GM18511 (cell line): ENCODE measurements around the gene ADAP1.

ENCODE experiments used
- ATAC-seq: cut with Tn5 transposase; IDR thresholded peaks from one replicate; pipeline ENCODE4 v1.9.1; 2021; ENCODE audit warnings: mild to moderate bottlenecking, moderate library complexity; ENCODE audit not compliant: unreplicated experiment

Gene ADAP1

GRCh38 chr7:988963-989529 is 34.6 kb upstream of the ADAP1 start:
- ATAC-seq = no peak

GRCh38 chr7:988426-988911 is 34.0 kb upstream of the ADAP1 start:
- no peak for ATAC-seq

- no peak for ATAC-seq
Measured at GRCh38 chr7:987909-988308, 33.4 kb upstream of the ADAP1 start.

GRCh38 chr7:986766-987751 is 32.6 kb upstream of the ADAP1 start:
- ATAC-seq = no peak

- ATAC-seq = no peak
Measured at GRCh38 chr7:985915-986741, 31.6 kb upstream of the ADAP1 start.

GRCh38 chr7:985127-985416 is 30.6 kb upstream of the ADAP1 start:
- ATAC-seq = no peak

GRCh38 chr7:984361-985126 is 30.1 kb upstream of the ADAP1 start:
- ATAC-seq = no peak

DNA sequence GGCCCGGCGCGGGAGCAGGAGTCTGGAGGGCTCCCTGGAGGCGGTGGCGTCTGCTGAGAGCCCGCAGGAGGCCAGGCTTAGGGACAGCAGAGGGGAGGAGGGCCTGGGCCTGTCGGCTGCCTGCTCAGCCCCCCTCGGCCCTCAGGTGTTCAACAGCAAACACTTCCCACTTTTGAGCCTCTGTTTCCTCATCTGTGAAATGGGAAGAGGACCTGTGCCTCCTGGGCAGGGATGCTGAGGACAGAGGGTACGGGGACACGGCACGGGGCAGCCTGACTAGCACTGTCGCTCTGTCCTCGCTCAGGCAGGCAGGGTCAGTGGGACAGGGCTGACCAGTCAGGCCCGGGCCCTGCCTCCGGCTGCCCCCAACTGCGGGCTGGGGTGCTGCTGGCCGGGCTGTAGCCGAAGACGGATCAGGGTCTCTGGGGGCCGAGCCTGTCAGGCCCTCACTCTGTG is 29.2 kb upstream of the ADAP1 start:
- no peak for ATAC-seq

GRCh38 chr7:983004-983615 is 28.6 kb upstream of the ADAP1 start, which contains the start of gene CYP2W1:
Gene CYP2W1 (plus strand): TSS chr7:983181. CDS start chr7:983212, 31 bp downstream.
- no peak for ATAC-seq

- ATAC-seq = no peak
Measured at GRCh38 chr7:982511-983003, 28.1 kb upstream of the ADAP1 start.

DNA sequence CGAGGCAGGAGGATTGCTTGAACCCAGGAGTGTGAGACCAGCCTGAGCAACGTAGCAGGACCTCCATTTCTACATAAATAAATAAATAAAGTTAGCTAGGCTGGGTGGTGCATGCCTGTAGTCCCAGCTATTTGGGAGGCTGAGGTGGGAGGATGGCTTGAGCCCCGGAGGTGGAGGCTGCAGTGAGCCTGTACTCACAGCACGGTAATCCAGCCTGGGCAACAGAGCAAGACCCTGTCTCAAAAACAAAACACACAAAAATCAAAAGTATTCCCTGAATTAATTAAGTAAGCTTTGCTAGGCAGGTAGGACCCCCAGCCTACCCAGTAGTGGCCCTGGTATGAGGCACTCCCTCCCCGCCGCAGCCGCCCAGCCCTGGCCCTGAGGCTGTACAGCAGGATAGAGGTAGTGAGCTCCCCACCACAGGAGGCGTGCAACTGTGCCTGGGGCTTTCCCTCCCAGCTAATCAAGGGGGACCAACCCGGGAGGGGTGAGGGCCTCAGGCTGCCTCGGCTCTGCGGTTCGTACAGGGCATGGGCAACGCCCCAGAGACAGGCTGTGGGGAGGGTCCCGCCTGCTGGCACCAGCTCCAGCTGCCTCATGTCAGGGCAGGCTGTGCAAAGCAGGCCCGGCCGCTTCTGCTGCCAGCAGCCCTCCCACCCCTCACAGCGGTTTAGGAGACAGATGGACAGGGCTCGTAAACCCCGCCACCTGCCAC is 27.5 kb upstream of the ADAP1 start:
- ATAC-seq = no peak

- ATAC-seq = peak; percentile 39
Measured at GRCh38 chr7:979886-980571, 25.5 kb upstream of the ADAP1 start.

DNA sequence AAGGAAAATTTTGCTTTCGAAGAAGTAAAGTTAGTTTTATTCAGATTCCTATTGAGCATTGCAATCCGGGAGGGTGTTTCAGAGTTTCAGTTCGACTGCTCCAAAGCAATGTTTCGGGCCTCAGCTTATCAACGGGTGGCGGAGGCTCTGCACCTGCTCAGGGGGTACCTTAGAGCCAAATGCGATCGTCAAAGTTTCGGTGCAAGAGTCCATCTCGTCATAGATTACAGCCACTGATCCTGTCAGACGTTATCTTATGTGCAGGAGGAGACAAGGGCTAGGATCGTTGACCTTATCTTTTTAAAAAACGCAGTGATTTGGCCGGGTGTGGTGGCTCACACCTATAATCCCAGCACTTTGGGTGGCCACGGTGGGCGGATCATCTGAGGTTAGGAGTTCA is 24.7 kb upstream of the ADAP1 start:
- no peak for ATAC-seq

DNA sequence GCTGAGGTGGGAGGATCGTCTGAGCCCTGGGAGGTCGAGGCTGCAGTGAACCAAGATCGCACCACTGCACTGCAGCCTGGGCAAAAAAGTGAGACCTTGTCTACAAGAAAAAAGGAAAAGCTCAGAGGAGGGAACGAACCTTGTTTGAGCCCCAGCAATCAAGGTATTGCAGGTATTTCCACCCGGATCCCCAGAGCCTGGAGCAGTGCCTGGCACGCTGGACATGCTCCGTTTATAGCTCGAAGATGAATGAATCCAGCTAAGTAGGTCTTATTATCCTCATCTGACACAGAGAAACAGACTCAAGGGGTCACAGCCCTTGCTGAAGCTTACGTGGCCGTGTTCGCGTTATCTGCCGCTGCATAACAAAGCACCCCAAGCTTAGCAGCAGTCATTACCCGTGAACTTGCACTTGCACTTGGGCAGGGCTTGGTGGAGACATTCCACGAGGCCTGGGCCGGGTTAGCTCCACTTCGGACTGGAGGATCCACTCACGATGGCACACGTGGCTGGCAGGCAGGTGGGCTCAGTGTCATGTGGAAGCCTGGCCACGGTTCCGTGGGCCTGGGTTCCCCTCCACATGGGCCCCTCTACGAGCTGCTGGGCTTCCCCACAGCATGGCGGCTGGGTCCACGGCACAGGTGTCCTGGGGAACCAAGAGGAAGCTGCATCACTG is 24.1 kb upstream of the ADAP1 start:
- no peak for ATAC-seq

GRCh38 chr7:978049-978346 is 23.5 kb upstream of the ADAP1 start:
- no peak for ATAC-seq

- ATAC-seq = peak; percentile 54
Measured at GRCh38 chr7:977326-978048, 23.0 kb upstream of the ADAP1 start.

DNA sequence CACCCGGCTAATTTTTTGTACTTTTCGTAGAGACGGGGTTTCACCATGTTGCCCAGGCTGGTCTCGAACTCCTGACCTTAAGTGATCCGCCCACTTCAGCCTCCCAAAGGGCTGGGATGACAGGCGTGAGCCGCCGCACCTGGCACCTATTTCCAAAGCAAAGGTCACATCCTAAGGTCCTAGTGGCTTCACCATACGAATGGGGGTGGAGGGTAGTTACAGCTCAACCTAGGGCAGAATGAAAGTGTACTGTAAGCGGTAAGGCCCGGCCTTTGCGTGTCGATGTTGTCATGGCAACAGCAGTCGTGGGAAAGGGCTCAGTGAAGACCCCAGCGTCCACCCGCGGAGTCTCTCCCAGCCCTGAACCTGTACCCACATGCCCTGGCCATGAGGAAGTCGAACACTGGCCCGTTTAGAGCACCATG is 22.4 kb upstream of the ADAP1 start:
- ATAC-seq = no peak
